ENCODE data around the gene HBS1L. TPM values are rescaled to one million over a fixed set of nuclear protein-coding genes. Genes with fewer than 3 reads are reported as not detected.

HBS1L gene
- total and polyA plus RNA-seq, 10 of the 15 experiments (the other 5 are each of a cell fraction or from before 2014, with no cell fraction given): 58.7 to 142 (median 78.8) TPM

DNA sequence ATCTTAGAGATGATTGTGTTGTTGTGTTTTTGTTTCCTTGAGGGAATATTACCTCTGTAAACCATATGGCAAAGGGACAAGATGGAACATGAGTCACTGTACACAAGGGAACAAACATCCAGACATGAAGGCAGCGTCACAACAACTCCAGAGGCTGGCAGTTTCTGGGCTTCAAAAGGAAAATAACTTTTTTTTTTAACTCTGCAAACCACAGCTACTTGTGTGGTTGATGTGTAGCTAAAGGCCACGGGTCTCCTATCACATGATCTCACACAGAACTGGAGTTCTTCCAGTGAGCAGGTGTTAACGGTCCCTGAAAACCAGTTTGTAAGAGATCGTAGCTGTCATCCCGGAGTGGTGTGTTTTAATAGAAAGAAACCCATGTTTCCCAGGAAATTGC, 33.2 kb upstream of the HBS1L start (continued):
- TF ChIP-seq POLR2AphosphoS2 (IDR thresholded peaks at IDR 0.05; ENCODE audit: low read depth, low read length) (no peak), SMAD1 (IDR thresholded peaks at IDR 0.05; ENCODE audit: low read depth, partially characterized antibody) (no peak), MXI1 (IDR thresholded peaks at IDR 0.05; ENCODE audit: low read depth, low read length) (no peak), ASH2L (IDR thresholded peaks at IDR 0.05; ENCODE audit: borderline replicate concordance, low read depth) (no peak), MTA2 (IDR thresholded peaks at IDR 0.05; ENCODE audit: low read depth) (peak; percentile 25; the same call in 1 of the 2 replicates), BCL11A (IDR thresholded peaks at IDR 0.05; ENCODE audit: low read depth, low read length) (no peak), TBL1XR1 (IDR thresholded peaks at IDR 0.05; ENCODE audit: low read depth, low read length) (no peak), STAT3 (IDR thresholded peaks at IDR 0.05; ENCODE audit: low read depth, low read length) (no peak), TCF12 (IDR thresholded peaks at IDR 0.05; ENCODE audit: low read depth, low read length) (no peak), KAT2A (conservative IDR thresholded peaks at IDR 0.05; ENCODE audit: control insufficient read depth, low read depth, low read length) (no peak), SIX5 (IDR thresholded peaks at IDR 0.05; ENCODE audit: low read depth, low read length, severe bottlenecking) (no peak), RBBP5 (conservative IDR thresholded peaks at IDR 0.05) (no peak), NFIC (IDR thresholded peaks at IDR 0.05; ENCODE audit: low read depth, low read length) (peak; percentile 64; the same call in 1 of the 2 replicates), FOXM1 (IDR thresholded peaks at IDR 0.05; ENCODE audit: low read depth, low read length) (no peak), GABPA (IDR thresholded peaks at IDR 0.05; ENCODE audit: low read depth) (no peak), ZNF274 (IDR thresholded peaks at IDR 0.05; ENCODE audit: insufficient read depth, insufficient read length) (no peak), RAD51 (IDR thresholded peaks at IDR 0.05) (peak; percentile 90), FOS (IDR thresholded peaks at IDR 0.05; ENCODE audit: borderline replicate concordance, extremely low read depth, insufficient read length) (no peak), HCFC1 (IDR thresholded peaks at IDR 0.05; ENCODE audit: low read length) (no peak), BACH1 (IDR thresholded peaks at IDR 0.05; ENCODE audit: borderline replicate concordance) (no peak), ATF7 (IDR thresholded peaks at IDR 0.05; ENCODE audit: low read depth) (0 out of 2 replicates have a peak, but pooled peaks have one; percentile 44)
- TF ChIP-seq, protein P1, sequence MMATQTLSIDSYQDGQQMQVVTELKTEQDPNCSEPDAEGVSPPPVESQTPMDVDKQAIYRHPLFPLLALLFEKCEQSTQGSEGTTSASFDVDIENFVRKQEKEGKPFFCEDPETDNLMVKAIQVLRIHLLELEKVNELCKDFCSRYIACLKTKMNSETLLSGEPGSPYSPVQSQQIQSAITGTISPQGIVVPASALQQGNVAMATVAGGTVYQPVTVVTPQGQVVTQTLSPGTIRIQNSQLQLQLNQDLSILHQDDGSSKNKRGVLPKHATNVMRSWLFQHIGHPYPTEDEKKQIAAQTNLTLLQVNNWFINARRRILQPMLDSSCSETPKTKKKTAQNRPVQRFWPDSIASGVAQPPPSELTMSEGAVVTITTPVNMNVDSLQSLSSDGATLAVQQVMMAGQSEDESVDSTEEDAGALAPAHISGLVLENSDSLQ (IDR thresholded peaks at IDR 0.05): no peak
- TF ChIP-seq, protein P2, sequence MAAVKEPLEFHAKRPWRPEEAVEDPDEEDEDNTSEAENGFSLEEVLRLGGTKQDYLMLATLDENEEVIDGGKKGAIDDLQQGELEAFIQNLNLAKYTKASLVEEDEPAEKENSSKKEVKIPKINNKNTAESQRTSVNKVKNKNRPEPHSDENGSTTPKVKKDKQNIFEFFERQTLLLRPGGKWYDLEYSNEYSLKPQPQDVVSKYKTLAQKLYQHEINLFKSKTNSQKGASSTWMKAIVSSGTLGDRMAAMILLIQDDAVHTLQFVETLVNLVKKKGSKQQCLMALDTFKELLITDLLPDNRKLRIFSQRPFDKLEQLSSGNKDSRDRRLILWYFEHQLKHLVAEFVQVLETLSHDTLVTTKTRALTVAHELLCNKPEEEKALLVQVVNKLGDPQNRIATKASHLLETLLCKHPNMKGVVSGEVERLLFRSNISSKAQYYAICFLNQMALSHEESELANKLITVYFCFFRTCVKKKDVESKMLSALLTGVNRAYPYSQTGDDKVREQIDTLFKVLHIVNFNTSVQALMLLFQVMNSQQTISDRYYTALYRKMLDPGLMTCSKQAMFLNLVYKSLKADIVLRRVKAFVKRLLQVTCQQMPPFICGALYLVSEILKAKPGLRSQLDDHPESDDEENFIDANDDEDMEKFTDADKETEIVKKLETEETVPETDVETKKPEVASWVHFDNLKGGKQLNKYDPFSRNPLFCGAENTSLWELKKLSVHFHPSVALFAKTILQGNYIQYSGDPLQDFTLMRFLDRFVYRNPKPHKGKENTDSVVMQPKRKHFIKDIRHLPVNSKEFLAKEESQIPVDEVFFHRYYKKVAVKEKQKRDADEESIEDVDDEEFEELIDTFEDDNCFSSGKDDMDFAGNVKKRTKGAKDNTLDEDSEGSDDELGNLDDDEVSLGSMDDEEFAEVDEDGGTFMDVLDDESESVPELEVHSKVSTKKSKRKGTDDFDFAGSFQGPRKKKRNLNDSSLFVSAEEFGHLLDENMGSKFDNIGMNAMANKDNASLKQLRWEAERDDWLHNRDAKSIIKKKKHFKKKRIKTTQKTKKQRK (IDR thresholded peaks at IDR 0.05; ENCODE audit: low read depth, low read length): no peak
- TF ChIP-seq, protein P3, sequence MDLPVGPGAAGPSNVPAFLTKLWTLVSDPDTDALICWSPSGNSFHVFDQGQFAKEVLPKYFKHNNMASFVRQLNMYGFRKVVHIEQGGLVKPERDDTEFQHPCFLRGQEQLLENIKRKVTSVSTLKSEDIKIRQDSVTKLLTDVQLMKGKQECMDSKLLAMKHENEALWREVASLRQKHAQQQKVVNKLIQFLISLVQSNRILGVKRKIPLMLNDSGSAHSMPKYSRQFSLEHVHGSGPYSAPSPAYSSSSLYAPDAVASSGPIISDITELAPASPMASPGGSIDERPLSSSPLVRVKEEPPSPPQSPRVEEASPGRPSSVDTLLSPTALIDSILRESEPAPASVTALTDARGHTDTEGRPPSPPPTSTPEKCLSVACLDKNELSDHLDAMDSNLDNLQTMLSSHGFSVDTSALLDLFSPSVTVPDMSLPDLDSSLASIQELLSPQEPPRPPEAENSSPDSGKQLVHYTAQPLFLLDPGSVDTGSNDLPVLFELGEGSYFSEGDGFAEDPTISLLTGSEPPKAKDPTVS (IDR thresholded peaks at IDR 0.05; ENCODE audit: low read depth, low read length): no peak

Data from GM12878 (cell line).